Caco-2 (cell line): ENCODE data around the gene ZNF764. TPM values are rescaled to one million over a fixed set of nuclear protein-coding genes. Genes with fewer than 3 reads are reported as not detected.
"Not testable (repeated sequence)": the region's sequence is repeated elsewhere in the genome, so short reads cannot be mapped to it uniquely, and the experiment has no call there.

Source experiments
- BruUV-seq: library from RNA; stranded (reverse); fragments of 400-500 nt; replicated peaks from 2 replicates; lab custom pipeline; 2021; lab: Mats Ljungman, UMichigan
- CTCF ChIA-PET: fragments of 300-600 bp; sonication (Branson Sonifier 250); formaldehyde crosslinking; loops from one replicate; lab custom pipeline; 2022; ENCODE audit warnings: antibody characterized with exemption; lab: Charles Lee
- POLR2A ChIA-PET: fragments of 300-600 bp; sonication (Branson Sonifier 250); formaldehyde crosslinking; loops from one replicate; lab custom pipeline; 2022; ENCODE audit warnings: antibody characterized with exemption; lab: Charles Lee
- DNase-seq, 2 experiments: peaks; one replicate each; pipeline versions ENCODE4 v3.0.0 to v3.0.0-alpha.2; 2020 to 2022
- H3K27me3 ChIP-seq: replicated peaks from 2 replicates; pipeline ENCODE4 v1.6.0; 2011; ENCODE audit warnings: low read length; ENCODE audit not compliant: control insufficient read depth, insufficient read depth
- H3K36me3 ChIP-seq: 2 replicates; pipeline ENCODE4 v1.5.1; 2011; ENCODE audit warnings: low read length; ENCODE audit not compliant: control insufficient read depth, insufficient read depth
- H3K4me1 ChIP-seq: fragments of 250-450 bp; sonication (Bioruptor Pico); 2 replicates; pipeline ENCODE4 v1.5.1; 2020; ENCODE audit warnings: mild to moderate bottlenecking
- H3K4me3 ChIP-seq: 2 replicates; pipeline ENCODE4 v1.5.1; 2011; ENCODE audit warnings: low read depth, mild to moderate bottlenecking, control low read depth, low read length
- H3K9me3 ChIP-seq: fragments of 250-450 bp; sonication (Bioruptor Pico); 2 replicates; pipeline ENCODE4 v1.5.1; 2020; ENCODE audit warnings: mild to moderate bottlenecking, moderate library complexity
- H3K27ac Mint-ChIP-seq: one replicate; pipeline ENCODE4 v1.8.0; 2022; ENCODE audit warnings: mixed read lengths; ENCODE audit not compliant: unreplicated experiment
- H3K27me3 Mint-ChIP-seq: one replicate; pipeline ENCODE4 v1.8.0; 2022; ENCODE audit warnings: mixed read lengths; ENCODE audit not compliant: insufficient read depth, unreplicated experiment
- H3K36me3 Mint-ChIP-seq: one replicate; pipeline ENCODE4 v1.8.0; 2022; ENCODE audit warnings: mild to moderate bottlenecking, mixed read lengths; ENCODE audit not compliant: insufficient read depth, unreplicated experiment
- H3K4me1 Mint-ChIP-seq: one replicate; pipeline ENCODE4 v1.8.0; 2022; ENCODE audit warnings: low read depth, mixed read lengths; ENCODE audit not compliant: unreplicated experiment
- H3K4me3 Mint-ChIP-seq: one replicate; pipeline ENCODE4 v1.8.0; 2022; ENCODE audit warnings: mild to moderate bottlenecking, moderate library complexity, mixed read lengths; ENCODE audit not compliant: unreplicated experiment
- H3K9me3 Mint-ChIP-seq: one replicate; pipeline ENCODE4 v1.8.0; 2022; ENCODE audit warnings: mixed read lengths; ENCODE audit not compliant: unreplicated experiment
- CTCF ChIP-seq, 2 experiments: fragments of 200-600 bp in 1 of 2; IDR thresholded peaks; 1 replicate in 1 of 2; 2 replicates in 1 of 2; pipeline versions ENCODE4 v1.5.1 to v1.8.0; 2011 to 2022; ENCODE audit warnings: antibody characterized with exemption in 1 of 2, control low read depth in 1 of 2, inconsistent platforms in 1 of 2, low read depth in 1 of 2, low read length in 1 of 2, mild to moderate bottlenecking in 1 of 2, moderate library complexity in 1 of 2; ENCODE audit not compliant: insufficient read depth in 1 of 2, severe bottlenecking in 1 of 2, unreplicated experiment in 1 of 2
- intact Hi-C: fragments of 100-400 bp; cut with micrococcal nuclease; formaldehyde crosslinking; loops from one replicate; pipeline ENCODE4 v1.10.0; 2022; ENCODE audit not compliant: unreplicated experiment
- total RNA-seq: library from RNA; stranded (reverse); gene quantifications from 2 replicates; pipeline ENCODE4 v1.2.3, GENCODE V29; 2022

ZNF764 gene
- total RNA-seq, 1 experiment from 2014 or later = 8.5 TPM

- Mint-ChIP-seq H3K9me3 (no peaks in the 10 kb centered on the region), H3K27ac (no peak overlapping the region), H3K36me3 (no peaks in the 10 kb centered on the region), H3K4me1 (peaks cover 13% of the 10 kb centered on the region), H3K4me3 (no peak overlapping the region), H3K27me3 (no peaks in the 10 kb centered on the region)
- H3K36me3 ChIP-seq = no peaks in the 10 kb centered on the region
- CTCF ChIA-PET = no interaction called here
- POLR2A ChIA-PET = no interaction called here
- no peak for DNase-seq
- H3K4me1 ChIP-seq = peaks cover 33% of the 10 kb centered on the region
- H3K27me3 ChIP-seq = no peaks in the 10 kb centered on the region
- no peak overlapping the region for H3K4me3 ChIP-seq
- H3K9me3 ChIP-seq = no peaks in the 10 kb centered on the region
- TF ChIP-seq CTCF (IDR thresholded peaks at IDR 0.05; ENCODE audit: insufficient read depth in 1 of 2, low read depth in 1 of 2, low read length in 1 of 2, severe bottlenecking in 1 of 2, unreplicated experiment in 1 of 2) = no peak
- intact Hi-C loops = no loop called here
- no TSS peak for BruUV-seq
Observed at GRCh38 chr16:30543067-30543466, 15.1 kb downstream of the ZNF764 start.

GRCh38 chr16:30541502-30542329 lies 16.5 kb downstream of the ZNF764 start:
- Mint-ChIP-seq H3K4me3 (no peak overlapping the region), H3K4me1 (peaks cover 8% of the 10 kb centered on the region), H3K27ac (no peak overlapping the region), H3K36me3 (no peaks in the 10 kb centered on the region), H3K27me3 (no peaks in the 10 kb centered on the region), H3K9me3 (no peaks in the 10 kb centered on the region)
- Histone ChIP-seq H3K4me1 (peaks cover 23% of the 10 kb centered on the region), H3K36me3 (no peaks in the 10 kb centered on the region), H3K9me3 (no peaks in the 10 kb centered on the region), H3K4me3 (peak overlapping the region; percentile 14), H3K27me3 (no peaks in the 10 kb centered on the region)
- no TSS peak for BruUV-seq
- intact Hi-C loops = loop anchor here (1.0 kb wide), 1 partner anchor 8 kb away; no protein-coding TSS in a partner anchor
- peak; percentile 58 to 83 for DNase-seq
- no peak for TF ChIP-seq CTCF (IDR thresholded peaks at IDR 0.05; ENCODE audit: insufficient read depth in 1 of 2, low read depth in 1 of 2, low read length in 1 of 2, severe bottlenecking in 1 of 2, unreplicated experiment in 1 of 2)
- ChIA-PET CTCF (interaction anchor here (1.0 kb wide), 1 partner anchor 112 kb away, joined by 4 read pairs; the partner anchor contains the start of gene DCTPP1), POLR2A (interaction anchor here (0.6 to 1.1 kb wide), 3 partner anchors 15 to 118 kb away, joined by 3 to 4 read pairs (median 4); no protein-coding TSS in a partner anchor)

- not testable (repeated sequence) for BruUV-seq, H3K4me1 Mint-ChIP-seq, H3K27me3 ChIP-seq, H3K36me3 ChIP-seq, H3K9me3 Mint-ChIP-seq, H3K4me3 Mint-ChIP-seq, H3K27me3 Mint-ChIP-seq, H3K4me3 ChIP-seq, H3K36me3 Mint-ChIP-seq, H3K27ac Mint-ChIP-seq, H3K9me3 ChIP-seq
- peak in 1 of 2 experiments; percentile 34 for DNase-seq
- peaks cover 22% of the 10 kb centered on the region for H3K4me1 ChIP-seq
- ChIA-PET CTCF (interaction anchor here (1.0 kb wide), 1 partner anchor 111 kb away, joined by 4 read pairs; the partner anchor contains the start of gene DCTPP1), POLR2A (interaction anchor here (1.0 to 1.1 kb wide), 2 partner anchors 14 to 16 kb away, joined by 4 read pairs; no protein-coding TSS in a partner anchor)
- intact Hi-C loops = loop anchor here (1.0 kb wide), 1 partner anchor 8 kb away; no protein-coding TSS in a partner anchor
Observed at GRCh38 chr16:30540916-30541464, 17.2 kb downstream of the ZNF764 start.

GRCh38 chr16:30539986-30540526 lies 18.1 kb downstream of the ZNF764 start:
- intact Hi-C loops = not testable (repeated sequence)

More at GRCh38 chr16:30539986-30540526, 18.1 kb downstream of the ZNF764 start:
- H3K36me3 ChIP-seq, CTCF ChIA-PET, H3K36me3 Mint-ChIP-seq, H3K27ac Mint-ChIP-seq, H3K27me3 ChIP-seq, H3K9me3 ChIP-seq, H3K9me3 Mint-ChIP-seq, BruUV-seq, DNase-seq, H3K27me3 Mint-ChIP-seq, H3K4me1 Mint-ChIP-seq, H3K4me3 ChIP-seq, POLR2A ChIA-PET, H3K4me3 Mint-ChIP-seq: not testable (repeated sequence)
- H3K4me1 ChIP-seq = peaks cover 22% of the 10 kb centered on the region
